ENCODE results near the gene POLR2H. TPM values are rescaled to one million over a fixed set of nuclear protein-coding genes. Genes with fewer than 3 reads are reported as not detected.

The POLR2H gene
- total RNA-seq, 4 donors from 2014 or later = 58.1 to 113 (median 85.6) TPM

DNA sequence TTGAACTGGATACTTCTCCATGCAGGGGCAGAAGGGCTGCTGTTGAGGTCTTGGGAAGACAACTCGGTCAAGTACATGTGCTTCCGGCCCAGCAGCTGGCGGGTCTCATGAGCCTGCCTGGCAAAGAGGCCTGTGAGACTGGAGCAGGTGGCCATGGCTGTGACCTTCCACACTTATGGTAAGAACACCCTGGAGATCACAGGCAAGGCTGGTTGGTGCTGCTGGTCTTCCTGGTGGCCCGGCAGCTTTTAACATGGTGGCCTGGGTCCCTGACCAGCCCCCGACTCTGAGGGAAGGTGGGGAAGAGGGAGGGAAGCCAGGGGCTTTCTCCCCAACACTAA lies 33.8 kb downstream of the POLR2H start:
- no peaks in the 10 kb centered on the region for H3K36me3 ChIP-seq
- no peak for TF ChIP-seq POLR2A (IDR thresholded peaks at IDR 0.05)
- TF ChIP-seq, protein P1, sequence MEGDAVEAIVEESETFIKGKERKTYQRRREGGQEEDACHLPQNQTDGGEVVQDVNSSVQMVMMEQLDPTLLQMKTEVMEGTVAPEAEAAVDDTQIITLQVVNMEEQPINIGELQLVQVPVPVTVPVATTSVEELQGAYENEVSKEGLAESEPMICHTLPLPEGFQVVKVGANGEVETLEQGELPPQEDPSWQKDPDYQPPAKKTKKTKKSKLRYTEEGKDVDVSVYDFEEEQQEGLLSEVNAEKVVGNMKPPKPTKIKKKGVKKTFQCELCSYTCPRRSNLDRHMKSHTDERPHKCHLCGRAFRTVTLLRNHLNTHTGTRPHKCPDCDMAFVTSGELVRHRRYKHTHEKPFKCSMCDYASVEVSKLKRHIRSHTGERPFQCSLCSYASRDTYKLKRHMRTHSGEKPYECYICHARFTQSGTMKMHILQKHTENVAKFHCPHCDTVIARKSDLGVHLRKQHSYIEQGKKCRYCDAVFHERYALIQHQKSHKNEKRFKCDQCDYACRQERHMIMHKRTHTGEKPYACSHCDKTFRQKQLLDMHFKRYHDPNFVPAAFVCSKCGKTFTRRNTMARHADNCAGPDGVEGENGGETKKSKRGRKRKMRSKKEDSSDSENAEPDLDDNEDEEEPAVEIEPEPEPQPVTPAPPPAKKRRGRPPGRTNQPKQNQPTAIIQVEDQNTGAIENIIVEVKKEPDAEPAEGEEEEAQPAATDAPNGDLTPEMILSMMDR (IDR thresholded peaks at IDR 0.05) = no peak
- 89 to 90% methylated on average over 2 to 3 of the region's 5 CpGs for WGBS, 2 donors
- H3K27me3 ChIP-seq = no peaks in the 10 kb centered on the region
- no peak overlapping the region for H3K27ac ChIP-seq
- intact Hi-C loops (cut with DNase I) = no loop called here
- H3K4me1 ChIP-seq = no peaks in the 10 kb centered on the region
- H3K4me3 ChIP-seq (replicated peaks in 1 of 3) = no peak overlapping the region
- H3K9me3 ChIP-seq = no peaks in the 10 kb centered on the region
- DNase-seq = no peak

DNA sequence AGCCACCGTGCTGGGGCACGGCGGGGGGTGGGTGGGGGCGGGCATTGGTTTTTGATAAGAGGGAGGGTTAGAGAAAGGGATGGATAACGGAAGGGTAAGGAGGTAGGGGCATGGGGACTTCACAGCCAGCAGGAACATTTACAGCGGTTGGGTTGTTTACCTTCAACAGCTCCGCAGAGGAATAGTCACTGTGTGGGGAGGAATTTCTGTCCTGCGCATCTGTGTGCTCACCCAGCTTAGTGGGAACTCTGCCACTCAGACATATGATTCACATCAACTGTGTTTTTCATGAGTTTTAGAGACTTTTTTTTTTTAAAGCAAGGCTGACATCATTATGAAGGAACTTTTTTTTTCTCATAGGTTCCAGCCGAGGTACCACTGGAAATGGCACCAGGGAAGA lies 37.9 kb downstream of the POLR2H start:
- no peak overlapping the region for H3K27ac ChIP-seq
- 16 to 21% methylated on average over 8 to 9 of the region's 9 CpGs for WGBS, 2 donors
- no peak for TF ChIP-seq POLR2A (IDR thresholded peaks at IDR 0.05)
- TF ChIP-seq, protein P1 (IDR thresholded peaks at IDR 0.05) = no peak
- no peaks in the 10 kb centered on the region for H3K4me1 ChIP-seq
- H3K27me3 ChIP-seq = no peaks in the 10 kb centered on the region
- no peak overlapping the region for H3K4me3 ChIP-seq (replicated peaks in 1 of 3)
- intact Hi-C loops (cut with DNase I) = no loop called here
- no peaks in the 10 kb centered on the region for H3K9me3 ChIP-seq
- no peak for DNase-seq
- no peaks in the 10 kb centered on the region for H3K36me3 ChIP-seq

DNA sequence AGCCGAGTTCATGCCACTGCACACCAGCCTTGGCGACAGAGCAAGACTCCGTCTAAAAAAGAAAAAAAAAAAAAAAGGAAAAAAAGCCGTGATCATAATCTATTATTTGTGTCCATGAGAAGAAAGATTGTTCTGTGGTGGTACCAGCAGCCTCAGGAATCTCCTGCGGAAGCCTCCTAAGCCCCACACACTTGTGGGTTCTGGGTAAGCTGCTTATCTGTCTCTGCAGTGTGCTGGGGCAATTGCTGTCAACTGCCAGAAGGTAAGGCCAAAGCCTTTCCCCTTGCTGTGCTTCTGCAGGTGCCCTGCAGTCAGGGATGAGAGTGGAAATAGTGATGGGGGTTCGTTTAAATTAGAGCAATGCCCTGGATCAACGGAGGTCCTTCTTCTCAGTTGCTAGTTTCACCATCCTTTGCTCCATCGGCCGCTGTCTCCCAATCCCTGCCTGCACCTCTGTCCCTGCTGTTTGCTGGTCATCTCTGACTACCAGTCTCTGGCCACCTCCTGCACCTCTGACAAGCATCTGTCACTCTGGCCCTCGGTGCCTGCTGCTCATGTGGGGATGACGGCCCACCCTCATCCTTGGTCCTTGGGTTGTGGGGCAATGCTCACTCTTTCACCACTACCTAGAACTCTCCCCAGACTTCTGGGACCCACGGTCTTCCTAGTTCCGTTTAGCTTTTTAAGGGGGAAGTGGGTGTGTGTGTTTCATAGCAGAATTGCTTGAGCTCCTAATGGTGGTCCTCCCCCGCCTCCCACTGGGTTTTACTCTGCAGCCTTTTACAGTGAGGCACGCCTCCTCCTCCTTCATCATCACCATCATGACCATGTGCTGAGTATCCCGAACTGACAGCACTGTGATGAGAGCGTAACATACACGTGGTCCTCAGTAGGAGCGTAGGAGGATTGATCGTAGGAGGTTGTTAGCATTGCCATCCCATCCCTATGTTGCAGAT lies 43.8 kb downstream of the POLR2H start:
- no peak for DNase-seq
- no peaks in the 10 kb centered on the region for H3K27me3 ChIP-seq
- WGBS, 2 donors = 80 to 81% methylated on average over 20 of the region's 20 CpGs
- no peaks in the 10 kb centered on the region for H3K36me3 ChIP-seq
- H3K4me1 ChIP-seq = no peaks in the 10 kb centered on the region
- no peaks in the 10 kb centered on the region for H3K9me3 ChIP-seq
- no peak overlapping the region for H3K4me3 ChIP-seq (replicated peaks in 1 of 3)
- intact Hi-C loops (cut with DNase I) = no loop called here
- no peak overlapping the region for H3K27ac ChIP-seq
- TF ChIP-seq POLR2A (IDR thresholded peaks at IDR 0.05) = no peak
- TF ChIP-seq, protein P1 (IDR thresholded peaks at IDR 0.05) = no peak

DNA sequence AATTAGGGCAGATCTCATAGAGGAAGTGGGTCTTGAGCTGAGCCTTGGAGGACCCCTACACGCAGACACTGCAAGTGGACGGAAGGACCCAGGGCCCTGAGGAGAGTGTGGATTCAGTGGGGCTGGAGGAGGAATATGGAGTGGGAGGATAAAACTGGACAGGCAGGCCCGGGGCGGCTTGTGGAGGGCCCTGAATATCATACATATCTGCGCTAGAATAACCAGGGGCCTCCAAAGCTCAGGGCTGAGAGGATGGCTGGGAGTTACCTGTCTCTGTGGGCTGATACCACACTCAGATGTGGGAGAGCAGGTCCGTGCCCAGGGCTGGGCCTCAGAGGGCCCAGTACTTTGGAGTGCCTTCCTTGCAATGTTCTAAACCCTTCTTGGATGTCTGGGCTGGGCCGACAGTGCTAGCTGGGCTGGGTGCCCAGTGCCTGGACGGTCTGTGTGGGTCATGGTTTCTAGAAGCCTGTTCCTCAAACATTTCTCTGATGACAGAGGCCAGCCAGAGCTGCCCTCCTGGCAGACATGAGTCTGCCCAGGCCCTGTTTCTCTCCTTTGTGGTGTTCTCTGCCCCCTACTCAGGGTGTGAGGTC lies 47.9 kb downstream of the POLR2H start:
- Histone ChIP-seq H3K27me3 (no peaks in the 10 kb centered on the region), H3K36me3 (no peaks in the 10 kb centered on the region), H3K27ac (no peak overlapping the region), H3K4me1 (no peaks in the 10 kb centered on the region), H3K9me3 (no peaks in the 10 kb centered on the region), H3K4me3 (replicated peaks in 1 of 3) (no peak overlapping the region)
- DNase-seq = no peak
- TF ChIP-seq, protein P1 (IDR thresholded peaks at IDR 0.05) = no peak
- no peak for TF ChIP-seq POLR2A (IDR thresholded peaks at IDR 0.05)
- intact Hi-C loops (cut with DNase I) = no loop called here
- 80 to 83% methylated on average over 8 of the region's 8 CpGs for WGBS, 2 donors

DNA sequence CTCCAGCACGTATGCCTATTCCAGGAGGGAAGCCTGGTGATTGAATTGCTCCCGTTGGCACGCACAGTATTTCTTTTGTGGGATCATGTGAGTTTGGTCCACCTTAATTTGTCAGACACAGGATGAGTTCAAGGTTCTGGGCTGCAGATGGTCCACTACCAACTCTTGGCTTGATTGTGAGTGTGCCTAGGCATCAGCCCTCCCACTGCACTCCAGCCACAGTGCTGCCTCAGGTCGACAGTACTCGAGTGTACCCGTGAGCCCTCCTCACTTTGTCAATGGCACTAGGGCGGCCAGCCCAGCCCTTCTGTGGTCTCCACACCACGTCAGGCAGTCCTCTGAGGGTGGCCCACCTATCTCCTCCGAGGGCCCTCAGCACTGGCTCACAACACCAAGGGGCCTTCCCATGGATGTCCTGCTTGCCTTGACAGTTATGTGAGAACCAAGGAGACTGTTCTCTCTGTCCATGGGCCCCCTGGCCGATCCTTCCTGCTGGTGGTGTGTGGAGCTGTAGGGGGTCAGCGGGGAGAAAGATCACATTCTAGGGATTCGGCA lies 48.5 kb downstream of the POLR2H start:
- H3K9me3 ChIP-seq = no peaks in the 10 kb centered on the region
- no peak overlapping the region for H3K4me3 ChIP-seq (replicated peaks in 1 of 3)
- no peaks in the 10 kb centered on the region for H3K4me1 ChIP-seq
- no peak overlapping the region for H3K27ac ChIP-seq
- DNase-seq = no peak
- TF ChIP-seq, protein P1 (IDR thresholded peaks at IDR 0.05) = no peak
- no peak for TF ChIP-seq POLR2A (IDR thresholded peaks at IDR 0.05)
- no peaks in the 10 kb centered on the region for H3K36me3 ChIP-seq
- WGBS, 2 donors = 74 to 83% methylated on average over 12 of the region's 12 CpGs
- intact Hi-C loops (cut with DNase I) = no loop called here
- H3K27me3 ChIP-seq = no peaks in the 10 kb centered on the region

All from thyroid gland (tissue), 4 donors.